IPS-18c (cell line): ENCODE measurements around the gene SH2B3.

Experiments
- H3K4me3 ChIP-seq: 2 replicates; pipeline ENCODE4 v1.7.0; 2013; ENCODE audit warnings: low read depth, mild to moderate bottlenecking, low read length, moderate library complexity; ENCODE audit not compliant: insufficient read depth
- H3K9me3 ChIP-seq: one replicate; pipeline ENCODE4 v1.6.1; 2013; ENCODE audit warnings: mild to moderate bottlenecking, low read length, moderate library complexity; ENCODE audit not compliant: control insufficient read depth, insufficient read depth

Gene SH2B3

GRCh38 chr12:111404362-111405148 is 1.2 kb upstream of the SH2B3 start:
- Histone ChIP-seq H3K4me3 (peak overlapping the region; percentile 73), H3K9me3 (no peaks in the 10 kb centered on the region)

GRCh38 chr12:111405149-111405858 is 419 bp upstream of the SH2B3 start:
- Histone ChIP-seq H3K4me3 (peak overlapping the region; percentile 73), H3K9me3 (no peaks in the 10 kb centered on the region)

- Histone ChIP-seq H3K9me3 (no peaks in the 10 kb centered on the region), H3K4me3 (peak overlapping the region; percentile 73)
Measured at GRCh38 chr12:111406474-111407376, 1.0 kb downstream of the SH2B3 start.

- H3K4me3 ChIP-seq: peak overlapping the region; percentile 73; the same call in 1 of the 2 replicates
- no peaks in the 10 kb centered on the region for H3K9me3 ChIP-seq
Measured at GRCh38 chr12:111407377-111408115, 1.8 kb downstream of the SH2B3 start.

- Histone ChIP-seq H3K4me3 (no peak overlapping the region), H3K9me3 (no peaks in the 10 kb centered on the region)
Measured at GRCh38 chr12:111408116-111408440, 2.4 kb downstream of the SH2B3 start.

GRCh38 chr12:111408686-111409402 is 3.1 kb downstream of the SH2B3 start:
- Histone ChIP-seq H3K9me3 (no peaks in the 10 kb centered on the region), H3K4me3 (no peak overlapping the region)

- H3K9me3 ChIP-seq: no peaks in the 10 kb centered on the region
- no peak overlapping the region for H3K4me3 ChIP-seq
Measured at GRCh38 chr12:111409403-111409779, 3.7 kb downstream of the SH2B3 start.

GRCh38 chr12:111409780-111410430 is 4.2 kb downstream of the SH2B3 start:
- no peaks in the 10 kb centered on the region for H3K9me3 ChIP-seq
- no peak overlapping the region for H3K4me3 ChIP-seq

- Histone ChIP-seq H3K9me3 (no peaks in the 10 kb centered on the region), H3K4me3 (no peak overlapping the region)
Measured at GRCh38 chr12:111410431-111411184, 4.9 kb downstream of the SH2B3 start.

GRCh38 chr12:111411185-111411764 is 5.6 kb downstream of the SH2B3 start:
- Histone ChIP-seq H3K4me3 (no peak overlapping the region; the same call in 1 of the 2 replicates), H3K9me3 (no peaks in the 10 kb centered on the region)

GRCh38 chr12:111412007-111412829 is 6.5 kb downstream of the SH2B3 start:
- Histone ChIP-seq H3K9me3 (no peaks in the 10 kb centered on the region), H3K4me3 (peak overlapping the region; percentile 20; the same call in 1 of the 2 replicates)

GRCh38 chr12:111412830-111413441 is 7.2 kb downstream of the SH2B3 start:
- H3K9me3 ChIP-seq: no peaks in the 10 kb centered on the region
- H3K4me3 ChIP-seq: no peak overlapping the region

- Histone ChIP-seq H3K4me3 (no peak overlapping the region; the same call in 1 of the 2 replicates), H3K9me3 (no peaks in the 10 kb centered on the region)
Measured at GRCh38 chr12:111413442-111414086, 7.8 kb downstream of the SH2B3 start.
